ENCODE results near the gene AGAP1.

GRCh38 chr2:236127010-236127409, 633.2 kb downstream of the AGAP1 start:
- TF ChIP-seq, protein P1, sequence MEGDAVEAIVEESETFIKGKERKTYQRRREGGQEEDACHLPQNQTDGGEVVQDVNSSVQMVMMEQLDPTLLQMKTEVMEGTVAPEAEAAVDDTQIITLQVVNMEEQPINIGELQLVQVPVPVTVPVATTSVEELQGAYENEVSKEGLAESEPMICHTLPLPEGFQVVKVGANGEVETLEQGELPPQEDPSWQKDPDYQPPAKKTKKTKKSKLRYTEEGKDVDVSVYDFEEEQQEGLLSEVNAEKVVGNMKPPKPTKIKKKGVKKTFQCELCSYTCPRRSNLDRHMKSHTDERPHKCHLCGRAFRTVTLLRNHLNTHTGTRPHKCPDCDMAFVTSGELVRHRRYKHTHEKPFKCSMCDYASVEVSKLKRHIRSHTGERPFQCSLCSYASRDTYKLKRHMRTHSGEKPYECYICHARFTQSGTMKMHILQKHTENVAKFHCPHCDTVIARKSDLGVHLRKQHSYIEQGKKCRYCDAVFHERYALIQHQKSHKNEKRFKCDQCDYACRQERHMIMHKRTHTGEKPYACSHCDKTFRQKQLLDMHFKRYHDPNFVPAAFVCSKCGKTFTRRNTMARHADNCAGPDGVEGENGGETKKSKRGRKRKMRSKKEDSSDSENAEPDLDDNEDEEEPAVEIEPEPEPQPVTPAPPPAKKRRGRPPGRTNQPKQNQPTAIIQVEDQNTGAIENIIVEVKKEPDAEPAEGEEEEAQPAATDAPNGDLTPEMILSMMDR (IDR thresholded peaks at IDR 0.05; ENCODE audit: insufficient read depth, low read depth, low read length) = no peak
- TF ChIP-seq EZH2 (IDR thresholded peaks at IDR 0.05; ENCODE audit: insufficient read depth, low read length) = no peak
